ENCODE data around the gene NFAM1.

DNA sequence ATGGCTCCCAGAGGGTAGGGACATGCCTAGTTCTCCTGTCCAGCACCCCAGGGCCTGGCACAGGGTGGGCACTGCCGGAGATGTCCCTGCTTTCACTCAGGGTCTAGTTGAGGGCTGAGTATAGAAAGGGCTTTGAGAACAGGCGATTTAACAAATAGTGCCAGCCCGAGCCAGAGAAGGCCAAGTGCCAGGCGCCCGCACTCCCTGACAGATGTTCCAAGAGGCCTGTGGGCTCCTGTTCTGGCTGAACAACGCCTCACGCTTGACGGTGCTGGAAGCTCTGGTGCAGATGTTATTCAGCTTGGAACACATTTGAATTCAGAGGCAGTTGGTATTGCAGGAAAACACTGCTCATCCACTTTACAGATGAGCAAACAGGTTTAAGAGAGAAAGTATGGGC lies 46.5 kb downstream of the NFAM1 start:
- TF ChIP-seq CTCF (IDR thresholded peaks at IDR 0.05; ENCODE audit: poor library complexity) = no peak
- TF ChIP-seq EZH2phosphoT487 (IDR thresholded peaks at IDR 0.05; ENCODE audit: low read depth, severe bottlenecking, unreplicated experiment) = no peak
- TF ChIP-seq EZH2 (IDR thresholded peaks at IDR 0.05; ENCODE audit: borderline replicate concordance) = no peak
